Measurements from ENCODE around the gene MYL5.

The MYL5 gene

GRCh38 chr4:627347-628125 is 46.8 kb upstream of the MYL5 start:
- DNase-seq (ENCODE audit: low read depth): no peak
- TF ChIP-seq CTCF (IDR thresholded peaks at IDR 0.05; ENCODE audit: low read depth, low read length) (no peak), MYC (IDR thresholded peaks at IDR 0.05; ENCODE audit: low read depth, low read length) (no peak), POLR2A (IDR thresholded peaks at IDR 0.05; ENCODE audit: extremely low read depth, insufficient read length) (no peak), MAX (IDR thresholded peaks at IDR 0.05; ENCODE audit: low read depth, low read length) (no peak)
- H3K4me3 ChIP-seq (ENCODE audit: low read depth, low read length): no peak overlapping the region

GRCh38 chr4:628311-628741 is 46.0 kb upstream of the MYL5 start:
- no peak overlapping the region for H3K4me3 ChIP-seq (ENCODE audit: low read depth, low read length)
- no peak for TF ChIP-seq MYC (IDR thresholded peaks at IDR 0.05; ENCODE audit: low read depth, low read length)
- no peak for TF ChIP-seq POLR2A (IDR thresholded peaks at IDR 0.05; ENCODE audit: extremely low read depth, insufficient read length)
- TF ChIP-seq MAX (IDR thresholded peaks at IDR 0.05; ENCODE audit: low read depth, low read length): no peak
- no peak for TF ChIP-seq CTCF (IDR thresholded peaks at IDR 0.05; ENCODE audit: low read depth, low read length)
- DNase-seq (ENCODE audit: low read depth): no peak

GRCh38 chr4:628821-629635 is 45.3 kb upstream of the MYL5 start:
- no peak for DNase-seq (ENCODE audit: low read depth)
- TF ChIP-seq CTCF (IDR thresholded peaks at IDR 0.05; ENCODE audit: low read depth, low read length): no peak
- no peak for TF ChIP-seq POLR2A (IDR thresholded peaks at IDR 0.05; ENCODE audit: extremely low read depth, insufficient read length)
- TF ChIP-seq MYC (IDR thresholded peaks at IDR 0.05; ENCODE audit: low read depth, low read length): no peak
- no peak for TF ChIP-seq MAX (IDR thresholded peaks at IDR 0.05; ENCODE audit: low read depth, low read length)
- H3K4me3 ChIP-seq (ENCODE audit: low read depth, low read length): no peak overlapping the region

GRCh38 chr4:629636-629914 is 44.8 kb upstream of the MYL5 start:
- H3K4me3 ChIP-seq (ENCODE audit: low read depth, low read length): no peak overlapping the region
- no peak for DNase-seq (ENCODE audit: low read depth)
- no peak for TF ChIP-seq POLR2A (IDR thresholded peaks at IDR 0.05; ENCODE audit: extremely low read depth, insufficient read length)

DNA sequence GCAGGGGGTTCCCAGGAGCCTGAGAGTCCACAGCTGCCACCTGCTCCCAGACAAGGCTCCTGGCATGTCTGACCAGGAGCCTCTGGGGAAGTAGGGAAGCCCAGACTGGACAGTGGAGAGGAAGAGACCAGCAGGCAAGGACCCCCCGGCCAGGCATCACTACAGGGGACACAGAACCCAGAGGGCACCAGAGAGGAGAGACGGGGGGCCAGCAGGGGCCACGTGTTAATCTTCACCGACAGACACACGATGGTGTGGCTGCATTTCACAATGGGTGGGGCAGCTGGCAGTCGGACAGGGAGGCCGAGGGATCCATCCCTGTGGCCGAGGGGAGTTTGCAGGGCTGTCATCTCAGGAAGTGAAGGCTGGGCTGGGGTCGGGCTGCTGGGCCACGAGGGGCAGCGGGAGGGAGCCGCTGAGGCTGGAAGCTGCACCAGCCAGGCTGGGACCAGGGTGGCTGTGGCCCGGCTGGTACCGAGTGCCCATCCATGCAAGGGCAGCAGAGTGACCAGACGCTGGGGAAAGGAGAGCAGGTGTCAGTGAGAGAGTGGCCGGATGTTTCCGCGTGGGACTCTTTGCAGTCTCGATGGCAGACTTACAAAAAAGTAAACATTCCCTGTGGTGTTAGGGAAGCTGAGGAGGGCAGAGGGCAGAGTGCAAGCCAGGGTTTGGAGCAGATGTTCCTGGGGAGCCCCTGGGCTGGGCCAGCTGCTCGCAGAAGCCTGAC is 44.3 kb upstream of the MYL5 start:
- TF ChIP-seq CTCF (IDR thresholded peaks at IDR 0.05; ENCODE audit: low read depth, low read length) (no peak), MYC (IDR thresholded peaks at IDR 0.05; ENCODE audit: low read depth, low read length) (no peak), POLR2A (IDR thresholded peaks at IDR 0.05; ENCODE audit: extremely low read depth, insufficient read length) (no peak)
- no peak for DNase-seq (ENCODE audit: low read depth)
- H3K4me3 ChIP-seq (ENCODE audit: low read depth, low read length): no peak overlapping the region

DNA sequence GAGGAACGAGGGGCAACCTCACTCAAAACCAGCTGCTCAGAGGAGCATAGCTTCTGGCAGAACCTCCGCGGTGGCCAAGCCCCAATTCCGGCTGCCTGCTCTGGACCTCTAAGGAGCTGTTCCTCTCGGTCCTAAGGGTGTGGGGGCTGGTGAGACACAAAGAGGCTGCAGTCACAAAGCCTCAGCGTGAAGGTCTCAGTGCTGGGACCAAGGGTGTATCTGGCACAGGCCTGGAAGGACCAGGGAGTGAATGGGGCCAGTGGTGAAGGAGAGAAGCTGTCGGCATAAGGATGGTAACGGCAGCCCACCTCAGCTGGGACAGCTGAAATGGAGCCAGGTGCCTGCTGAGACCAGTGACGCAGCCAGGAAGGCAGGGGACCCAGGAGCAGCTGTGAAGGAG is 43.7 kb upstream of the MYL5 start:
- TF ChIP-seq CTCF (IDR thresholded peaks at IDR 0.05; ENCODE audit: low read depth, low read length) (no peak), POLR2A (IDR thresholded peaks at IDR 0.05; ENCODE audit: extremely low read depth, insufficient read length) (no peak), MYC (IDR thresholded peaks at IDR 0.05; ENCODE audit: low read depth, low read length) (no peak), MAX (IDR thresholded peaks at IDR 0.05; ENCODE audit: low read depth, low read length) (no peak)
- DNase-seq (ENCODE audit: low read depth): no peak
- H3K4me3 ChIP-seq (ENCODE audit: low read depth, low read length): no peak overlapping the region
